Measurements from ENCODE around the gene DERL3. TPM values are rescaled to one million over a fixed set of nuclear protein-coding genes. Genes with fewer than 3 reads are reported as not detected.

Gene DERL3
- total and polyA plus RNA-seq, 2 of the 13 experiments (the other 11 are each of a cell fraction or from before 2014, with no cell fraction given), result not detected

DNA sequence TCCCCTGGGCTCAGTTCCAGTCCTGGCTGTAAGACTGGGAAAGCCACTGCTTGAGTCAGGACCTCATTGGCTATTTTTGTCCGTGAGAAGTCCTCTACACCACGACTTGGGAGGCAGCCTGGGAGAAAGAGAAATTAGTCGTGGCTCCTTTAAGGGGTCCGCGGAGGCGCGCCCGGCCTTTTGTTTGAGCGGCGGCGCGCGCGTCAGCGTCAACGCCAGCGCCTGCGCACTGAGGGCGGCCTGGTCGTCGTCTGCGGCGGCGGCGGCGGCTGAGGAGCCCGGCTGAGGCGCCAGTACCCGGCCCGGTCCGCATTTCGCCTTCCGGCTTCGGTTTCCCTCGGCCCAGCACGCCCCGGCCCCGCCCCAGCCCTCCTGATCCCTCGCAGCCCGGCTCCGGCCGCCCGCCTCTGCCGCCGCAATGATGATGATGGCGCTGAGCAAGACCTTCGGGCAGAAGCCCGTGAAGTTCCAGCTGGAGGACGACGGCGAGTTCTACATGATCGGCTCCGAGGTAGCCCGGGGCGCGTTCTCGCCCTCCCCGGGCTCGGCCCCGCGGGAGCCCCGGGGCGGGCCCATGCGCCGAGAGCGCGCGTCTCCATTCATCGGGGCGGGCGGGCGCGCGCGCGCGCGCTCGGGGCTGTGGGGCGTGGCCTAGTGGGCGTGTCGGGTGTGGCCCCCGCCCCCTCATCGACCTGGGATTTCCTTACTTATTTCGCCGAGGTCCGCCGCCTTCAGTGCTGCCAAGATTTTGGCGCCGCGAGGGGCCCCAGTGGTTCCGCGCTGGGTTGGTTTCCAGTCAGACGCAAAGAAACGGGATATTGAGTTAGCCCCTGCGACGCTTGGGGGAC lies 51.8 kb downstream of the DERL3 start, which contains the start of gene SMARCB1 (continued):
- TF ChIP-seq, protein P1, sequence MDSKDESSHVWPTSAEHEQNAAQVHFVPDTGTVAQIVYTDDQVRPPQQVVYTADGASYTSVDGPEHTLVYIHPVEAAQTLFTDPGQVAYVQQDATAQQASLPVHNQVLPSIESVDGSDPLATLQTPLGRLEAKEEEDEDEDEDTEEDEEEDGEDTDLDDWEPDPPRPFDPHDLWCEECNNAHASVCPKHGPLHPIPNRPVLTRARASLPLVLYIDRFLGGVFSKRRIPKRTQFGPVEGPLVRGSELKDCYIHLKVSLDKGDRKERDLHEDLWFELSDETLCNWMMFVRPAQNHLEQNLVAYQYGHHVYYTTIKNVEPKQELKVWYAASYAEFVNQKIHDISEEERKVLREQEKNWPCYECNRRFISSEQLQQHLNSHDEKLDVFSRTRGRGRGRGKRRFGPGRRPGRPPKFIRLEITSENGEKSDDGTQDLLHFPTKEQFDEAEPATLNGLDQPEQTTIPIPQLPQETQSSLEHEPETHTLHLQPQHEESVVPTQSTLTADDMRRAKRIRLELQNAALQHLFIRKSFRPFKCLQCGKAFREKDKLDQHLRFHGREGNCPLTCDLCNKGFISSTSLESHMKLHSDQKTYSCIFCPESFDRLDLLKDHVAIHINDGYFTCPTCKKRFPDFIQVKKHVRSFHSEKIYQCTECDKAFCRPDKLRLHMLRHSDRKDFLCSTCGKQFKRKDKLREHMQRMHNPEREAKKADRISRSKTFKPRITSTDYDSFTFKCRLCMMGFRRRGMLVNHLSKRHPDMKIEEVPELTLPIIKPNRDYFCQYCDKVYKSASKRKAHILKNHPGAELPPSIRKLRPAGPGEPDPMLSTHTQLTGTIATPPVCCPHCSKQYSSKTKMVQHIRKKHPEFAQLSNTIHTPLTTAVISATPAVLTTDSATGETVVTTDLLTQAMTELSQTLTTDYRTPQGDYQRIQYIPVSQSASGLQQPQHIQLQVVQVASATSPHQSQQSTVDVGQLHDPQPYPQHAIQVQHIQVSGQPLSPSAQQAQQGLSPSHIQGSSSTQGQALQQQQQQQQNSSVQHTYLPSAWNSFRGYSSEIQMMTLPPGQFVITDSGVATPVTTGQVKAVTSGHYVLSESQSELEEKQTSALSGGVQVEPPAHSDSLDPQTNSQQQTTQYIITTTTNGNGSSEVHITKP (CRISPR knock-in tag; IDR thresholded peaks at IDR 0.05; ENCODE audit: low read depth), result peak; percentile 97
- TF ChIP-seq DR1 (CRISPR knock-in tag; IDR thresholded peaks at IDR 0.05) (no peak; the same call in 1 of the 2 replicates), SP5 (CRISPR knock-in tag; IDR thresholded peaks at IDR 0.05; ENCODE audit: borderline replicate concordance, low read depth) (0 out of 2 replicates have a peak, but pooled peaks have one; percentile 23), ZNF589 (CRISPR knock-in tag; conservative IDR thresholded peaks at IDR 0.05) (no peak), ZFP62 (CRISPR knock-in tag; IDR thresholded peaks at IDR 0.05) (no peak), ZNF672 (CRISPR knock-in tag; IDR thresholded peaks at IDR 0.05) (no peak), NFIC (IDR thresholded peaks at IDR 0.05; ENCODE audit: low read length) (no peak), CEBPG (CRISPR knock-in tag; IDR thresholded peaks at IDR 0.05) (no peak), HNRNPH1 (optimal IDR thresholded peaks at IDR 0.05; ENCODE audit: low read depth, low read length) (no peak), ZNF510 (CRISPR knock-in tag; IDR thresholded peaks at IDR 0.05; ENCODE audit: low read depth) (no peak), KDM2A (CRISPR knock-in tag; IDR thresholded peaks at IDR 0.05; ENCODE audit: borderline replicate concordance, low read depth) (peak; percentile 56; the same call in 1 of the 2 replicates), FOXK2 (IDR thresholded peaks at IDR 0.05) (no peak; the same call in none of the 2 replicates), GFI1 (CRISPR knock-in tag; IDR thresholded peaks at IDR 0.05; ENCODE audit: borderline replicate concordance) (no peak), GPN1 (CRISPR knock-in tag; IDR thresholded peaks at IDR 0.05; ENCODE audit: borderline replicate concordance) (no peak)
- TF ChIP-seq, protein P2, sequence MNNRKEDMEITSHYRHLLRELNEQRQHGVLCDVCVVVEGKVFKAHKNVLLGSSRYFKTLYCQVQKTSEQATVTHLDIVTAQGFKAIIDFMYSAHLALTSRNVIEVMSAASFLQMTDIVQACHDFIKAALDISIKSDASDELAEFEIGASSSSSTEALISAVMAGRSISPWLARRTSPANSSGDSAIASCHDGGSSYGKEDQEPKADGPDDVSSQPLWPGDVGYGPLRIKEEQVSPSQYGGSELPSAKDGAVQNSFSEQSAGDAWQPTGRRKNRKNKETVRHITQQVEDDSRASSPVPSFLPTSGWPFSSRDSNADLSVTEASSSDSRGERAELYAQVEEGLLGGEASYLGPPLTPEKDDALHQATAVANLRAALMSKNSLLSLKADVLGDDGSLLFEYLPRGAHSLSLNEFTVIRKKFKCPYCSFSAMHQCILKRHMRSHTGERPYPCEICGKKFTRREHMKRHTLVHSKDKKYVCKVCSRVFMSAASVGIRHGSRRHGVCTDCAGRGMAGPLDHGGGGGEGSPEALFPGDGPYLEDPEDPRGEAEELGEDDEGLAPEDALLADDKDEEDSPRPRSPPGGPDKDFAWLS (CRISPR knock-in tag; IDR thresholded peaks at IDR 0.05; ENCODE audit: borderline replicate concordance), result no peak
- TF ChIP-seq, protein P3, sequence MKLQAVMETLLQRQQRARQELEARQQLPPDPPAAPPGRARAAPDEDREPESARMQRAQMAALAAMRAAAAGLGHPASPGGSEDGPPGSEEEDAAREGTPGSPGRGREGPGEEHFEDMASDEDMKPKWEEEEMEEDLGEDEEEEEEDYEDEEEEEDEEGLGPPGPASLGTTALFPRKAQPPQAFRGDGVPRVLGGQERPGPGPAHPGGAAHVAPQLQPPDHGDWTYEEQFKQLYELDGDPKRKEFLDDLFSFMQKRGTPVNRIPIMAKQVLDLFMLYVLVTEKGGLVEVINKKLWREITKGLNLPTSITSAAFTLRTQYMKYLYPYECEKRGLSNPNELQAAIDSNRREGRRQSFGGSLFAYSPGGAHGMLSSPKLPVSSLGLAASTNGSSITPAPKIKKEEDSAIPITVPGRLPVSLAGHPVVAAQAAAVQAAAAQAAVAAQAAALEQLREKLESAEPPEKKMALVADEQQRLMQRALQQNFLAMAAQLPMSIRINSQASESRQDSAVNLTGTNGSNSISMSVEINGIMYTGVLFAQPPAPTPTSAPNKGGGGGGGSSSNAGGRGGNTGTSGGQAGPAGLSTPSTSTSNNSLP (IDR thresholded peaks at IDR 0.05; ENCODE audit: low read depth, low read length), result no peak
- TF ChIP-seq, protein P4, sequence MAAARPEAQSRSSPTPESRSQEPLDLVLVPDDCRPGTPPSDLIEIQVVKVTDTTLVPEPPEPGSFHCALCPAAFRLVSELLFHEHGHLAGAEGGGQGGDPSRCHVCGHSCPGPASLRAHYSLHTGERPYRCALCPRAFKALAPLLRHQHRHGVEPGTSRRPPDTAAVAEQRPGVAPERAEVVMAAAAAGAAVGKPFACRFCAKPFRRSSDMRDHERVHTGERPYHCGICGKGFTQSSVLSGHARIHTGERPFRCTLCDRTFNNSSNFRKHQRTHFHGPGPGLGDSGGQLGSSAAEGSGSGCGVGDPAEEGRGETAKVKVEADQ (CRISPR knock-in tag; IDR thresholded peaks at IDR 0.05; ENCODE audit: borderline replicate concordance), result no peak; the same call in 1 of the 2 replicates
- TF ChIP-seq, protein P5, sequence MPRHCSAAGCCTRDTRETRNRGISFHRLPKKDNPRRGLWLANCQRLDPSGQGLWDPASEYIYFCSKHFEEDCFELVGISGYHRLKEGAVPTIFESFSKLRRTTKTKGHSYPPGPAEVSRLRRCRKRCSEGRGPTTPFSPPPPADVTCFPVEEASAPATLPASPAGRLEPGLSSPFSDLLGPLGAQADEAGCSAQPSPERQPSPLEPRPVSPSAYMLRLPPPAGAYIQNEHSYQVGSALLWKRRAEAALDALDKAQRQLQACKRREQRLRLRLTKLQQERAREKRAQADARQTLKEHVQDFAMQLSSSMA (CRISPR knock-in tag; IDR thresholded peaks at IDR 0.05), result peak; percentile 55; the same call in 1 of the 2 replicates
